Stimulated activated CD8-positive, alpha-beta memory T cell treated with anti-CD3 and anti-CD28 coated beads, Interleukin-15, amount 100 ng/mL, for 4 hours (primary cell): ENCODE results near the gene CHID1.

ENCODE experiments used
- DNase-seq, 2 donors: peaks; one replicate each; pipeline ENCODE4 v3.0.0-alpha.2; 2020; ENCODE audit warnings: low read depth in 2 of 2

CHID1 gene

DNA sequence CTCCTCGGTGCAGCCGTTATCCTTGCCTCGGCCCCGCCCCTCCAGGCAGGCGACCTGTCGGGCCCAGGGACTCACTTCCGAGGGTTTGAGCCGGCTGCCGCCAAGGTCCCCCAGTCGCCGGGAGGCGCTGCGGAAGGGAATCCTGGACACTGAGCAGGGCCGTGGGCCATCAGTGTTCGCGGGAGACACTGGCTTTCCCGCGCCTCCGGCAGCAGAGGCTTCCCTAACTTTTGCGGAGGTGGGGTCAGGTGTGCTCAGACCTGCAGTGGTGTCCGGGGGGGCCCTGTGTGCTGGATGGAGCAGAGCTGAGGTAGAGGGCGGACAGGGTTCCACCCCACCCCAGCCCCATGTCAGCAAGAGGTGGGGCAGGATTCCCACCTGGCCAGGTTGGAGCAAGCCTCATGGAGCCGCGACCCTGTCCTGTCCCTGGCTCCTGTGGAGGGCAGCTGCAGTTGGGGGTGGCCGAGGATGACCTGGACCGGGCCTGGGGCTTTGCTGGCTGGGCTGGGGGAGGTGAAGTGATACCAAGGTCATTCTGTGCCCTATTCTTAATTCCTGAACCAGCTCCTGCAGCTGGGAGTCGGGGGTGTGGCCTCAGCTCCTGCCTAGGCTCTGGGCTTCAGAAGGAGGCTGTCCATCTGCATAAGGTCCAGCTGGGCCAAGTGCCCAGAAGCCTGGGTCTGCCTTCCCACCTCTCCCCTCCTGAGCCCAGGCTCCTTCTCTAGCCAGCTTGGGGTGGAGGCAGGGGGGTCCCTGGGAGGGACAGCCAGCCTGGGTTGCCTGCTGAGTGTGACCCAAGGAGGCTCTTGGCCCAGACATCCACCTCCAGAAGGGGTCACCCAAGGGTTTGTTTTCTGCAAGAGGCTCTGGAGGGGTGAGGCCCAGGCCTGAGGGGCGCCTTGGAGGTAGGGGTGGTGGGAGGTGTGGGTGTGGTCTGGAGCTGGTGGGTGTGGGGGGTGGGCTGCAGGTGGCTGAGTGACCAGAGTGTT, 59.5 kb downstream of the CHID1 start:
- DNase-seq = no peak

DNA sequence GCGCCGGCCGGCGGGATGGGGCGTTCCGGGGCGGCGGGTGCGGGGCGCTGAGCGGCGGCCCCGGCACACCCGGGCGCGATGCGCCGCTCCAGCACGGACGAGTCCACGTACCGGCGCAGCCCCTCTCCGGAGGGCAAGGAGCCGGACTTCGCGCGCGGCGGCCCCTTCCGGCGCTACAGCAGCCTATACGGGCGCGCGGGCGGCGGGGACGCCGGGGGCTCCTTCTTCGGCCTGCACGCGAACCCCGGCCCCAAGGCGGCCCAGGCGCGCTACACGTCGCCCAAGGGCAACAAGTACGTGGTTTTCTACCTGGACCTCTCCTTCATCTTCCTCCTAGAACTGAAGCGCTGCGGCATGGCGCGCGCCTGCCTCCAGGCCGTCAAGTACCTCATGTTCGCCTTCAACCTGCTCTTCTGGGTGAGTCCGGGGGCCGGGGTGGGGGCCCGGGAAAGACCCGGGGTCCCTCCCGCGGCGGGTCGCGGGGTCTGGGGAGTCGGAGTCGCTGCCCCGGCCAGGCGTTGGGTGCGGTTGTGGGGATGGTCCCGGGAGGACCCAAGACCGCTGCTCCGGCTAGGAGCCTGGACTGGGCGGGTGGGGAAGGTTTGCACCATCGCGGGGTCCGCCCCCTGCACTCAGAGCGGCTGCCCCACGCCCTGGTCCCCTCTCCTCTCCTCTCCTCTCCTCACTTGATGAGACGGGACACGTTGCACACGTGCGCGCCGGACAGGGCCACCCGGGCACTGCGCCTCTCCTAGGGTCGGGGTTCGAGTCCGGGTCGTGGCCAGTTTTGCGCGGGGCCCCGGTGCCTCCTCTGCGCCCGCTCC, 60.4 kb downstream of the CHID1 start:
- no peak for DNase-seq

DNA sequence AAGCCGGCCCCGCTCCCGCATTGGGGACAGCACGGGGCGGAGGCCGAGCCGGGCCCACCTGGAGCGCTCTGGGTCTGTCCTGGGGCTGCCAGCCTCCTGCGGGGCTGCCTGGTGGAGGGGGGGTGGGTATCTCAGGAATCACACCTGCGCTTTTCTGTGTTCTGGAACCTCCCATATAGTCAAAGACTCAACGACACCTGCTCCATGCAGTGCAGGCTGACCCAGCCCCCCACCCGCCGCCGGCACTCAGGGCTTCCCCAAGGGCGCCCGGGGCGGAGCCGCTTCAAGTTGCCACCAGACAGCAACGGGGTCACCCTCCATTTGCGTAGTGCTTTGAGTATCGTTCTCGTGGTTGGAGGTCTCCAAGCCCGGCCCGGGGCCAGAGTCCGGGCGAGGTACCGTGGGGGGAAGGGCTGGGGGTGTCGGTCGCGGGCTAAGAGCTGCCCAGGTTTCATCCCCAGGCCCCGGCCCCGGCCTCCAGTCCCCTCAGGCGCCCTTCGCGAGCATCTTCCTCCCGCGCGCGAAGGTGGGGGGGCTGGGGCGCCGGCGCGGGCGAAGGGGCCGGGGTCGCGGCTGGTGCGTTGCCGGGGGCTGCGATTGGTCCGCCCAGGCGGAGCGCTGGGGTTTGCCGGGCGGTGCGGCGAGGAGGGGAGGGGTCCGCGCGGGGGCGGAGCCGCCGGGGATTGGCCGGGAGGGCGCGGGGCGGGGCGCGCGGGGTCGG, 61.3 kb downstream of the CHID1 start:
- no peak for DNase-seq

DNA sequence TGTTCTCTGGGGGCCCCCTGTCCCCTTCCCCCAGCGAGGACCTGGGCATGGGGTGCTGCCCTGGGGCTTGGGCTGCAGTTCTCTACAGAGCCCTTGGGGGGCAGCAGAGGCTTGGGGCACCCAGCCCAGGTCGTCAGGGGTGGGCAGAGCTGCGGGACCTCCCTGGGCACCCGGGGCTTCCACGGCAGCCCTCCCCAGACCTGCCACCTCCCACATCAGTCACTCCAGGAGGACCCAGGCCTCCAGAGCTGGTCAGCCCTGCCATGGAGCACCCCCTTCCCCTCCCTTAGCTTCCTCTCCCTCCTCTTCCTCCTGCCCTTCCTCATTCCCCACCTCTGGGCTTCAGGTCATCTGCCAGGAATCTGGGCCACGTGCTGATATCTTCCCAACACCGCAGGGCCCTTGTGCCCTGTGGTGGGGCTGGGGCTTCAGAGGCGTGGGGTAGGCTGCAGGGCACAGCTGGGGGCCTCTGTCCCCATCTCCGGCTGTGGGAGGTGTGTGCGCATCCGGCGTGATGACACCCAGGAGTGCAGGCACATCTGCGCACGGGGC, 62.2 kb downstream of the CHID1 start:
- DNase-seq = peak in 1 of 2 donors; percentile 34

DNA sequence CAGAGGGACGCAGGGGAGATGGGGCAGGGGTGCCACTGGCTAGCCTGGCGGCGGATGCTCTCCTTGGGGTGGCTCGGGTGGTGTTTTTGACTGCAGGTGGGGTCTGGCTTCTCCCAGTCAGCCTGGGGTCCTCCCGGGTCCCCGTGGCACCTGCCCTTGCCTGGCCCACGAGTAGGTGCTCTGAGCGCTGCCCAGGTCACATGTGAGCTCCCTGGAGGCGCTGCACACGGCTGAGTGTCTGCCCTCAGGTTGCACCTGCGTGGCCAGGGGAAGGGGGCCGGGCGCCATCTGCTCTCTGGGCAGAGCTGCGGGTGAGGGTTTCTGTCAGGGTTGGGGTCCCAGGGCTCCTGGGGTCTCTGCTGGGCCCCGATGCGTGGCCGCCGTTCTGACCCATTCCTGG, 62.7 kb downstream of the CHID1 start:
- DNase-seq = no peak

DNA sequence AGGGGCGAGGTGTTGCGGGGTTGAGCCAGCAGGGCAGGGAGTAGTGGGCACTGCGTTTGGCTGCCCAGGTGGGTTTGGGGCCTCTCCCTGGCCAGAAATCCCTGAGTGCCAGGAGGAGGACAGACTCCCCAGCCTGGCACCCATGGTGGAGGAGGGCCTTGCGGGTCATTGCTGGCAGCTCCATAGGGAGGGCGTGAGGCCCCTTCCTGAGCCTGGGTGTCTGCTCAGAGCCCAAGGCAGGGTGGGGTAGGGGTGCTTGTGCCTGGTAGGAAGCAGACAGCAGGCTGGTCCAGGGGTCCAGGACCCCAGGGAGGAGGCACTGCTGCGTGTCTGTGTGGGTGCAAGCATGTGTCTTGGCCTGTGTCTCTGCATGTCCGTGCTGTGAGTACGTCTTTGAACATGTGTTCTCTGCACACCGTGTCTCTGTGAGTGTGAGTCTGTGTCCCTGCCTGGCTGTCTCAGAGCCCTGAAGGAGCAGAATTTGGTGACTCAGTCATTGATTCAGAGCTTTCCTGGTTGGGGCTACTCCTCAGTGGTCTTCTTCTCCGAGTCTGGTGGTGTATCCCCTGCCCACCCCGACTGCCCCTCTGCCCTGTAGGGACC, 64.0 kb downstream of the CHID1 start:
- no peak for DNase-seq

DNA sequence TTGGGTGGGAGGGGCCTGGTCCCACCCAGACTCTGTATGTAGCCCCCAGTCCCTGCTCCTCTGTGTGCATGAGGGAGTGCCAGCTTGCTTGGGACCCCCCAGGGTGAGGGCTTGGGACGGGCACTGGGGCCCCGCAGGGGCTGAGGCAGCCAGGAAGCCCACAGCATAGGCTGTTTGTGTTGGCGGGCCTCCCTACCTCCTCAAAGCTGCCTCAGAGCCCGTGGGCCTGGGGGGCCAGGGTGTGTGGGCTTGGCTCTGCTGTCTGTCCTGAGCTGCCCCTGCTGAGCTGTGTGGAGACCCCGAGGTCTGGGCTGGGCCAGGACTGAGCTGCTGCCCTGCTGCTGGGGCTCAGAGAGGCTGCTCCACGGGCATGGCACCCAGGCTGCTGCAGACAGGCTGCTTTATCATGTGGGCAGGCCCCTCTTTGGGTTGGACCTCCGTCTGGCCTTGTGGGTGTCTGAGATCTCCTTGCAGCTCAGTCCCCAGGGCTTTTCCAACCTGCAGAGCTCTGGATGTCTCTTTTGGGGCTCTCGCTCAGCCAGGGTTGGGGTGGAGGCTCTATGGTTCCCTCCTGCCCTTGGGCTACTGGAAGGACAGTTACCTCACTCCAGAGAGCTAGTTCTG, 64.6 kb downstream of the CHID1 start:
- no peak for DNase-seq

DNA sequence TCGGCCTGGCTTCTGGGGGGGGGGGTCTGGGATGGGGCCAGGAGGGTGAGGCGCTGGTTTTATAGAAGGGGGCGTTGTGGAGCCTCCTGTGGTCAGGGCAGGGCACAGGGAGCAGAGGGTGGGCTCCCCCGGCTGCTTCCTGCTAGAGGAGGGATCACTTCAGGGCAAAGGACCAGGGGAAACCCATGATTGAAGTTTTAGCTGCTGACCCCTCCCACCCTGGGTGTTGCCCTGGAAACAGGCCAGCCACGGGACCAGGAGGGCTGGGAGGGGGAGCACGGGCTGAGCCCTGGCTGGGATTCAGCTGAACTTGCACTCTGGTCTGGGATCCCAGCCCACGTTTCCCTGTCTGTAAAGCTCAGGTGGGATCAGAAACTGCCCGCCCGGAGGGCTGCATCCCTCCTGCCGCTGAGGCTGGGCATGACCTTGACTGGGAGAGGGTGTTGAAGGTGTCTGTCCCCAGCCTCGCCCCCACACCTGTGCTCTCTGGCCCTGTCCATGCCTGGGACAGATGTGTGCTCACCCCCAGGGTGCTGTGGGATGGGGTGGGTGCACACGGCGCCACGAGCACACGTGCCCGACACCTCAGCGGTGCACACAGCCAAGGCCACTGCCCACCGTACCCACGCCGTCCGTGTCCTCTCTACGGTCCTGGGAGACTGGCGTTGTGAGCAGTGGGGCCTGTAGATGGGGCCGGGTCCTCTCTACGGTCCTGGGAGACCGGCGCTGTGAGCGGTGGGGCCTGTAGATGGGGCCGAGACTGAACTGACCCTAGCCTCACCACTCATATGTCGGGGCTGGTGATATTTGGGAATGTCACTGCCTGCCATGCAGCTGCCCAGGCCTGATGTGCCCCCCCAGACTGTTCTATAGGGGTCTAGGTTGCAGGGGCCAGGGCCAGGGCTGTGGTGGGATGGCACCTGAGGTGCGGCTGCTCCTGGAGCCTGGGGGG, 65.6 kb downstream of the CHID1 start:
- no peak for DNase-seq

DNA sequence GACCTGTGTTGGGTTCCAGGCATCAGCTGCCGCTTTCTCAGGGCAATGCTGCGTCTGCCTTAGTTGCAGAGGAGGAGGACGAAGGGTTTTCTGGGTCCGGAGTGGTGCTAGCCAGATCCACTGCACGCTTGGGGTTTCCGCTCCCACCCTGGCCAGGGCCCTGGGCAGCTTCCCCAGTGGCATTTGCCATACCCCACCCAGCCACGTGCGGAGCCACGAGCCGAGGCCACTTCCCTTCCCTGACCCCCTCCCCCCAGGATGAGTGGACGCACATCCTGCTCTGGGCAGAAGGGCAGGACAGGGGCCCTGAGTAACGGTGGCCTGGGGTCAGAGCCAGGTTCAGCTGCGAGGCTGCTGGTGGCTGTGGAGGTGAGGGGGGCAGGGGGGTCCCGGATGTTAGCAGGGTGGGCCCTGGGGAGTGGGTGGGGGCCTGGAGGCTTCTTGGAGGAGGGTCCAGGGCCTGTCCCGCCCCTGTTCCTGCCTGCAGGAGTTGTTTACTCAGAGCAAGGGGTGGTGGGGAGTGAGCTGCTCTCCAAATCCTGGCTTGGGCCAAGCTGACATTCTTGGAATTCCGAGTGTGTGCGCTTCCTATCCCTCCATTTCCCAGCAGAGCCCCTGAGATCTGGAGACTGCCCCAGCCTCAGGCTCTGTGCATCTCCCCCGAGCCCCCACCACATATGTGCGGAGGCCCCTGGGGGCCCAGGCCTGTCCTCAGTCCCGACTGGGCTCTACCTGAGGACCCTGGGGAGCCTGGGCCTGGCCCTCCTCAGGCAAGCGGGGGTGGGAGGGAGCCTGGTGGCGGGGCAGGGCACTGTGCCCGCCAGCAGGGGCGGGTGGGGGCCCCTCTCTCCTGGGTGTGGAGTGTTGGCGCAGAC, 66.6 kb downstream of the CHID1 start:
- no peak for DNase-seq

DNA sequence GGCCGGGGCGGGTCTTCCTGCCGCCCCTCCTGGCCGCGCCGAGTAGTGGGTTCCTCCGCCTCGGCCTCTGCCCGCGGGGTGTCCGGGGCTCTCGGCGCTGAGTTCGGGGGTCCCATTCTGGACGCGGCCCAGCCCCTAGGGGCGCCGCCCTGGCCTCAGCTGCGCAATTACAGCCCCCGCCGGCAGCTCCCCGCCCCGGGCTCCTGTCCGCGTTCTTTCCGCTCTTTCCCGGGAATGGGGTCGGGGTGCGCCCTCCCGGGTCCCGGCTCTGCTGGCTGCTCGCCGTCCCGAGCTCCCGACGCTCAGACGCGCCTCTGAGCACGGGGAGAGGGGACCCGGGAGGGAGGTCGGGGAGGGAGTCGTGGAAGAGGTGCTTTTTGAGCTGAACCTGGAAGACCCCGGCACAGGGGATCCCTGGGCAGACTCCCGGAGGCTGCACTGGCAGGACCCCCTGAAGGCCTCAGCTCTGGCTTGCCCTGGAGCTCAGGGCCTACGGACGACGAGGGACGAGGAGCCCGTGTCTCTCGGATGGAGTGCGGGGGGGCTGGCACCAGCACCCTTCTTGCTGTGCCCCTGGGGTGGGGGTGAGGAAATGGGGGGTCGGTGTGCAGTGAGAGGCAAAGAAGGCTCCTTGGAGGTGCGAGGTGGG, 67.4 kb downstream of the CHID1 start:
- DNase-seq = no peak

DNA sequence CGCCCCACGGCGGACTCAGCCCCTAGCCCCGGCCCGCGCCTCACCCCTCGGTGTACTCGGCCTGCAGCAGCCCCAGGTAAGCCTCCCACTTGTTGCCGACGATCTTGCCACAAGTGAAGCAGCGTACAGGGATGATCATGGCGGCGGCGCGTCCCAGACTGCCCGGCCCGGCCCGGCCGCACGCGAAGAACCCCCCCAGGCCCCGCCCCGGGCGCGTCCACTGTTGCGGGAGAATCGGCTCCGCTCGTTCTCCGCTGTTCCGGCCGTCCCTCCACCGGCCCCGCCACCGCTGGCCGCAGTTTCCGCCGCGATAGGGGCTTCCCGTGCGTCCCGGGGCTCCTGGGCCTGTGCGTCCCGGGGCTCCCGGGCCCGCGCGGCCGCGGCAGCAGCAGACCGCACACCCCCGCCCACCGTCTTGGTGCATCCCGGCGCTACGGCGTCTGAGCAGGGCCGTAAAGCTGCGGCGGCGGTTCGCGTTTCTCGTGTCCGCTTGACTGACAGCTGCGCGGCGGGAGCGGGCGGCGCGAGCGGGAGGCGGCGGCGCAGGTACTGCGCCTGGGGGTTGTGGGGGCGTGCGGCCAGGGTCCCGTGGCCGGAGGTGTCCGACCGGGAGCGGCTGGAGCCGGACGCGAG, 68.1 kb downstream of the CHID1 start, which contains the start of the genes POLR2L and TSPAN4:
Gene POLR2L (minus strand): TSS at position 160 of the 633 bp plus-strand sequence. CDS start 21 bp downstream, at position 139.
Gene TSPAN4 (plus strand): TSS at position 483 of the 633 bp plus-strand sequence. CDS start 7,453 bp downstream, outside the sequence.
- DNase-seq = peak; percentile 71 to 73

DNA sequence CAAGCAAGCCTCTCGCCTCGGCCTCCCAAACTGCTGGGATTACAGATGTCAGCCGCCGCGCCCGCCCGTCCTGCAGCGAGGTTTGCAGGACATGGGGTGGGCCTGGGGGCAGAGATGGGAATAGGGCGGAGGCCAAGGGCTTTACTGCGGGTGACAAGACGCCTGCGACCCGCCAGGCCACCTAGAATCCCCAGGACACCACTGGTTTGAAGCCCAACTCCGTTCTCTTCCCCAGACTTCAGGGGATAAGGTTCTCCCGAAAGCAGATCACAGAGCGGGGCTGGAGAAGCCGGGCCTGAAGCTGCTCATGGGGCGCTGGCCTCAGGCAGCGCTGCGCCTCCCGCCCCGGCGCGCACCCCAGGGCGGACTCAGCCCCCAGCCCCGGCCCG, 68.6 kb downstream of the CHID1 start:
- DNase-seq = no peak

DNA sequence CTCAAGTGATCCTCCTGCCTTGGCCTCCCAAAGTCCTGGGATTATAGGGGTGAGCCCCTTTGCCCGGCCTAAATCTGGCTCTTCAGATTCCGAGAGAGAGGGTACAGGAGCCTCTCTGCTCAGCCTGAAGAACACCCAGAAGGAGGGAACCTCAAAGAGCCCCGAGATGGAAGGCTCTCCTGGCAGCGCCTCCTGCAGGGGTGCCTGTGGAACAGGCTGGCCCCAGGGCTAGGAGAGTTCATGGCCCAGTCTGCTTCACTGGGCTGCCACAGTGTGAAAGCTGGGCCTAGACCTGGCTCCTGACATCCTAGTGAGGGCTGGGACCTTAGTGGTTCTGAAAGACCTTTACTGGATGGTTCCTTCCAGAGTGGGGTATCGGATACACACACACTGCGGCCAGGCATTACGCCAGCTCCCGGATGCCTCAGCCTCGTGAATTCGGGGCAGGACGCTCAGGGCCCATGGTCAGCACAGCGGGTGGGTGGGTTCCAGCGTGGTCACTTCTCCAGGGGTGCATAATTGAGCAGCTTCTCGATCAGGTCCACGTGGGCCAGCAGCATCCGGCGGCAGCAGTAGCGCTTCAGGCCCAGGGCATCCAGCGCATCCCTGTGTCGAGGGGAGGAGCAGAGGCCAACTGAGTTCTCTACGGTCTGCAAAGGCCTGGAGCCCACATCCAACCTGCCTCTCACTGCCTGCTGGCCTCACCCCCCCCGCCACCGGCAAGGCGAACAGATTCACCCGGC, 70.6 kb downstream of the CHID1 start:
- DNase-seq = no peak

DNA sequence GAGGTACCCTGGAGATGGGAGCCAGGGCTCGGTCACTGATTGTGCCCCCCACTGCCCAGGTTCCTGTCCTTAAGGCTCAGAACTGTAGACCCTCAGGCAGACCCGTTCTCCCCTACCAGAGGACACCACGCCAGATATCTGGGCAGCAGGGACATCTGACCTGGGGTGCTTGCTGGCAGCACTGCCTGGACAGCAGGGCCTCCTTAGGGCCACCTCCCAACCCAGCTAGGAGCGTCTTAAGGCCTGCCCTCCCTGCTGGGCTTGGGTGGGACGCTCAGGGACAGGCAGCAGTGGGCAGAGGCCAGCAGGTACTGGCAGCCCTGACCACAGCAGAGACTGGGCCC, 71.4 kb downstream of the CHID1 start:
- no peak for DNase-seq

DNA sequence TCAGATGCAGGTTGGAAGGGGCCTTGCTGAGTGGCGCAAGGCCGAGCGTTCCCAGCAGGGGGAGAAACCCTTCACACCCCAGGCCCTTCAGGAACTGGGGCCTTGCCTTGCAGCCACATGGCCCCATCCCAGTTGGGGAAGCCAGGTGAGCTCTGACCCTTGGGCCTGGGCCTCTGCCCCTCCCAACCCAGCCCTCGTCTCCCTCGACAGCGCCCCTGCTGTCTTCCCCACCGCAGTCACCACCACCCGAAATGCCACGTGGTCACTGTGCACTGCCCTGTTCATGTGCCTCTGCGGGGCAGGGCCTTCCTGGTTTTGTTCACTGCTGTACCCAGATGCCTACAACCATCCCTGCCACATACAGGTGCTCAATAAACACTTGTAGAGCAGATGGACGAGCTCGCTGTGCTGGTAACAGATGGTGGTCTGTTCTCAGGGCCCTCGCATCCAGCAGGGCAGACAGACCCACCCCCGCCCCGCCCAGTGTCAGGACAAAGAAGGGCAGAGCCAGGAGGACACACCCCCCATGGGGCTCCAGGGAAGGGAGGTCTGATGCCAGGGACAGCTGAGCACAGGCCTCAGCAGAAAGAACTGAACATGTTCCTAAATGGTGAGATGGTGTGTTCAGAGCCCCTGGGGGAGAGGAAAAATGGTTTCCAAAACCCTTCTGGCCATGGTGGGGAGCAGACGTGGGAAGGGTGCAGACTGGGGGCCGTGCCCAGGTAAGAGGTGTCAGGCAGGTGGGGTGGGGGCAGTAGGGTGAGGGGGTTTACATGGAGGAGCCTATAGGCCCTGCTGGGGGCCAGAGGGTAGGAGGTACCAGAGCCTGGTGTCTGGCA, 72.0 kb downstream of the CHID1 start:
- no peak for DNase-seq

DNA sequence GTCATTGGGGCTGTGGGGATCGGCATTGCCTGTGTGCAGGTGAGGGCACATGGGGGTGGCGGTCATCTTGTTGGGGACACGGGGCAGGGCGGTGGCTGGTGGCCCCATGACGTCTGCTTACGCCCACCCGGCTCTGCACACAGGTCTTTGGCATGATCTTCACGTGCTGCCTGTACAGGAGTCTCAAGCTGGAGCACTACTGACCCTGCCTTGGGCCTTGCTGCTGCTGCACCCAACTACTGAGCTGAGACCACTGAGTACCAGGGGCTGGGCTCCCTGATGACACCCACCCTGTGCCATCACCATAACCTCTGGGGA, 72.7 kb downstream of the CHID1 start:
- DNase-seq = no peak
